A673 (cell line): ENCODE data around the gene POLG.

Experiments
- CTCF ChIP-seq: fragments of 300-800, 200-600 bp; sonication (generic); conservative IDR thresholded peaks from 2 replicates; pipeline ENCODE4 v1.5.1; 2017; ENCODE audit warnings: low read depth, mild to moderate bottlenecking, antibody characterized with exemption, low read length, moderate library complexity, mixed read lengths
- EZH2 ChIP-seq: fragments of 200-600 bp; sonication (generic); IDR thresholded peaks from 2 replicates; pipeline ENCODE4 v1.6.1; 2017; ENCODE audit warnings: borderline replicate concordance, low read depth, mild to moderate bottlenecking, mixed read lengths, antibody characterized with exemption, low read length; ENCODE audit not compliant: poor library complexity, severe bottlenecking

- TF ChIP-seq CTCF (no peak), EZH2 (no peak)
Measured at GRCh38 chr15:89358435-89358754, 23.8 kb upstream of the POLG start.
